WTC11 (cell line): Measurements from ENCODE around the gene TMEM179. TPM values are rescaled to one million over a fixed set of nuclear protein-coding genes. Genes with fewer than 3 reads are reported as not detected.
A peak's percentile ranks its signal among the peaks of the same experiment; 100 is the strongest.

ENCODE experiments used
- ATAC-seq: fragments of 200-7000 bp; cut with Tn5 transposase; 2 replicates; pipeline ENCODE4 v1.10.0; 2021; ENCODE audit warnings: mild to moderate bottlenecking, moderate library complexity
- CTCF ChIA-PET: fragments of 300-600 bp; sonication (Branson Sonifier 250); formaldehyde crosslinking; loops from one replicate; lab custom pipeline; 2021; ENCODE audit warnings: antibody characterized with exemption; lab: Charles Lee
- POLR2A ChIA-PET: fragments of 350-600 bp; sonication (Branson Sonifier 250); formaldehyde crosslinking; loops from one replicate; lab custom pipeline; 2021; ENCODE audit warnings: antibody characterized with exemption; lab: Charles Lee
- DNase-seq: peaks from one replicate; pipeline ENCODE4 v3.0.0; 2021; ENCODE audit warnings: low spot score
- H3K27ac Mint-ChIP-seq: 2 replicates; pipeline ENCODE4 v1.8.0; 2021; ENCODE audit warnings: mixed read lengths
- H3K27me3 Mint-ChIP-seq: 2 replicates; pipeline ENCODE4 v1.8.0; 2021; ENCODE audit warnings: low read depth, mild to moderate bottlenecking, moderate library complexity, mixed read lengths
- H3K36me3 Mint-ChIP-seq: 2 replicates; pipeline ENCODE4 v1.8.0; 2021; ENCODE audit warnings: mixed read lengths
- H3K4me1 Mint-ChIP-seq: 2 replicates; pipeline ENCODE4 v1.8.0; 2022; ENCODE audit warnings: mixed read lengths
- H3K4me3 Mint-ChIP-seq: 2 replicates; pipeline ENCODE4 v1.8.0; 2021; ENCODE audit warnings: mild to moderate bottlenecking, moderate library complexity, mixed read lengths
- H3K9me3 Mint-ChIP-seq: 2 replicates; pipeline ENCODE4 v1.8.0; 2021; ENCODE audit warnings: mixed read lengths
- ARID4B ChIP-seq: sonication (generic); formaldehyde crosslinking; IDR thresholded peaks from 2 replicates; pipeline ENCODE4 v1.8.0; 2023; ENCODE audit warnings: missing genetic modification reagents, mild to moderate bottlenecking, borderline replicate concordance
- CREB1 ChIP-seq: sonication (generic); formaldehyde crosslinking; IDR thresholded peaks from 2 replicates; pipeline ENCODE4 v1.8.0; 2023; ENCODE audit warnings: mild to moderate bottlenecking, missing genetic modification reagents
- E2F5 ChIP-seq: sonication (generic); formaldehyde crosslinking; IDR thresholded peaks from 2 replicates; pipeline ENCODE4 v1.8.1; 2022; ENCODE audit warnings: mild to moderate bottlenecking, moderate library complexity, missing genetic modification reagents
- ESRRA ChIP-seq: sonication (generic); formaldehyde crosslinking; IDR thresholded peaks from 2 replicates; pipeline ENCODE4 v1.8.1; 2022; ENCODE audit warnings: mild to moderate bottlenecking, missing genetic modification reagents, borderline replicate concordance
- HMGXB4 ChIP-seq: sonication (generic); formaldehyde crosslinking; IDR thresholded peaks from 2 replicates; pipeline ENCODE4 v1.8.1; 2023; ENCODE audit warnings: mild to moderate bottlenecking, moderate library complexity, missing genetic modification reagents
- KAT7 ChIP-seq: sonication (generic); formaldehyde crosslinking; IDR thresholded peaks from 2 replicates; pipeline ENCODE4 v1.8.1; 2023; ENCODE audit warnings: missing genetic modification reagents, mild to moderate bottlenecking, borderline replicate concordance
- MAX ChIP-seq: sonication (generic); formaldehyde crosslinking; IDR thresholded peaks from 2 replicates; pipeline ENCODE4 v1.8.0; 2022; ENCODE audit warnings: mild to moderate bottlenecking, missing genetic modification reagents
- MXD4 ChIP-seq: fragments of 250-450 bp; sonication (Bioruptor Pico); IDR thresholded peaks from 2 replicates; pipeline ENCODE4 v1.8.0; 2021; ENCODE audit warnings: mild to moderate bottlenecking, moderate library complexity, borderline replicate concordance
- NR3C1 ChIP-seq: sonication (generic); formaldehyde crosslinking; conservative IDR thresholded peaks from 2 replicates; pipeline ENCODE4 v1.8.1; 2023; ENCODE audit warnings: low read depth, mild to moderate bottlenecking, missing genetic modification reagents
- PRRX2 ChIP-seq: fragments of 250-450 bp; sonication (Bioruptor Pico); IDR thresholded peaks from 2 replicates; pipeline ENCODE4 v1.8.0; 2021; ENCODE audit warnings: mild to moderate bottlenecking
- RELA ChIP-seq: sonication (generic); formaldehyde crosslinking; IDR thresholded peaks from 2 replicates; pipeline ENCODE4 v1.8.1; 2022; ENCODE audit warnings: missing genetic modification reagents, mild to moderate bottlenecking, borderline replicate concordance
- TCF7 ChIP-seq: sonication (generic); formaldehyde crosslinking; IDR thresholded peaks from 2 replicates; pipeline ENCODE4 v1.8.0; 2022; ENCODE audit warnings: mild to moderate bottlenecking, low read depth, missing genetic modification reagents, moderate library complexity
- TEAD4 ChIP-seq: sonication (generic); formaldehyde crosslinking; IDR thresholded peaks from 2 replicates; pipeline ENCODE4 v1.8.0; 2022; ENCODE audit warnings: mild to moderate bottlenecking, missing genetic modification reagents
- TP53 ChIP-seq: sonication (generic); formaldehyde crosslinking; IDR thresholded peaks from 2 replicates; pipeline ENCODE4 v1.8.1; 2023; ENCODE audit warnings: mild to moderate bottlenecking, missing genetic modification reagents
- USF2 ChIP-seq: sonication (generic); formaldehyde crosslinking; IDR thresholded peaks from 2 replicates; pipeline ENCODE4 v1.8.1; 2023; ENCODE audit warnings: mild to moderate bottlenecking, missing genetic modification reagents, moderate library complexity
- ZNF232 ChIP-seq: sonication (generic); formaldehyde crosslinking; IDR thresholded peaks from 2 replicates; pipeline ENCODE4 v1.8.0; 2022; ENCODE audit warnings: mild to moderate bottlenecking, missing genetic modification reagents
- ZNF281 ChIP-seq: sonication (generic); formaldehyde crosslinking; IDR thresholded peaks from 2 replicates; pipeline ENCODE4 v1.8.0; 2023; ENCODE audit warnings: mild to moderate bottlenecking, missing genetic modification reagents
- ZNF317 ChIP-seq: sonication (generic); formaldehyde crosslinking; IDR thresholded peaks from 2 replicates; pipeline ENCODE4 v1.8.1; 2023; ENCODE audit warnings: low read depth, mild to moderate bottlenecking, moderate library complexity, missing genetic modification reagents, borderline replicate concordance
- ZNF416 ChIP-seq: fragments of 250-450 bp; sonication (Bioruptor Pico); IDR thresholded peaks from 2 replicates; pipeline ENCODE4 v1.9.0; 2021; ENCODE audit warnings: mild to moderate bottlenecking, inconsistent platforms
- ZNF512 ChIP-seq: sonication (generic); formaldehyde crosslinking; IDR thresholded peaks from 2 replicates; pipeline ENCODE4 v1.8.1; 2022; ENCODE audit warnings: missing genetic modification reagents, borderline replicate concordance
- total RNA-seq: library from RNA; stranded (reverse); gene quantifications from 3 replicates; pipeline ENCODE4 v1.2.3, GENCODE V29; 2021

The TMEM179 gene
- total RNA-seq, 1 experiment from 2014 or later: 2.4 TPM

- TF ChIP-seq TCF7 (no peak), TP53 (no peak), NR3C1 (CRISPR knock-in tag) (no peak), ZNF281 (CRISPR knock-in tag) (no peak), ZNF317 (CRISPR knock-in tag) (no peak)
These were observed 39.6 kb downstream of the TMEM179 start (continued) for GRCh38 chr14:104564744-104565679.

- peak; percentile 95 for ATAC-seq
- H3K4me1 Mint-ChIP-seq: peaks cover 3% of the 10 kb centered on the region; the same call in 1 of the 2 replicates
- no peaks in the 10 kb centered on the region for H3K9me3 Mint-ChIP-seq
- DNase-seq: peak; percentile 95
- H3K36me3 Mint-ChIP-seq: no peaks in the 10 kb centered on the region
- CTCF ChIA-PET: interaction anchor here (0.6 to 2.1 kb wide), 59 partner anchors 9 to 824 kb away, joined by 3 to 23 read pairs (median 4); partner anchors contain the start of genes ASPG, SIVA1 and TMEM179
- no peak overlapping the region for H3K4me3 Mint-ChIP-seq
- H3K27ac Mint-ChIP-seq: no peak overlapping the region
- H3K27me3 Mint-ChIP-seq: no peaks in the 10 kb centered on the region
- POLR2A ChIA-PET: interaction anchor here (0.8 to 1.3 kb wide), 2 partner anchors 8 to 128 kb away, joined by 3 to 4 read pairs; no protein-coding TSS in a partner anchor
- no peak for TF ChIP-seq ARID4B (CRISPR knock-in tag)
- no peak for TF ChIP-seq ESRRA (CRISPR knock-in tag)
- TF ChIP-seq ZNF232 (CRISPR knock-in tag): no peak
- 0 out of 2 replicates have a peak, but pooled peaks have one; percentile 24 for TF ChIP-seq E2F5 (CRISPR knock-in tag)
- TF ChIP-seq MAX (CRISPR knock-in tag): 0 out of 2 replicates have a peak, but pooled peaks have one; percentile 45
- TF ChIP-seq ZNF416 (CRISPR knock-in tag): no peak
- no peak for TF ChIP-seq RELA (CRISPR knock-in tag)
- TF ChIP-seq KAT7 (CRISPR knock-in tag): no peak
- no peak for TF ChIP-seq PRRX2 (CRISPR knock-in tag)
- no peak for TF ChIP-seq USF2 (CRISPR knock-in tag)
- TF ChIP-seq TEAD4 (CRISPR knock-in tag): no peak
- TF ChIP-seq CREB1 (CRISPR knock-in tag): no peak
- TF ChIP-seq ZNF512 (CRISPR knock-in tag): no peak
- no peak for TF ChIP-seq HMGXB4 (CRISPR knock-in tag)
- TF ChIP-seq MXD4: no peak
These were observed 40.6 kb downstream of the TMEM179 start for GRCh38 chr14:104563742-104564615.
